Lung (tissue), 12 donors: ENCODE data around the gene HNRNPA2B1. TPM values are rescaled to one million over a fixed set of nuclear protein-coding genes. Genes with fewer than 3 reads are reported as not detected.
"Not testable (repeated sequence)": the region's sequence is repeated elsewhere in the genome, so short reads cannot be mapped to it uniquely, and the experiment has no call there.

Experiments
- ATAC-seq: fragments of 200-7000 bp; cut with Tn5 transposase; one replicate; pipeline ENCODE4 v1.9.1; 2020; ENCODE audit warnings: moderate number of reproducible peaks; ENCODE audit not compliant: insufficient read depth, low FRiP score
- DNase-seq, 3 donors: peaks; one replicate each; pipeline ENCODE4 v3.0.0-alpha.2; 2013 to 2017
- H3K27ac ChIP-seq, 2 donors: one replicate each; pipeline ENCODE4 v1.5.1; 2013; ENCODE audit warnings: mild to moderate bottlenecking in 2 of 2, moderate library complexity in 2 of 2, control low read depth in 1 of 2, inconsistent platforms in 1 of 2, low read depth in 1 of 2, low read length in 1 of 2
- H3K27me3 ChIP-seq, 3 donors: one replicate each; pipeline ENCODE4 v1.5.1; 2013; ENCODE audit warnings: low read length in 2 of 3; ENCODE audit not compliant: control insufficient read depth in 3 of 3, insufficient read depth in 3 of 3
- H3K36me3 ChIP-seq, 4 donors: one replicate each; pipeline ENCODE4 v1.5.1; 2013; ENCODE audit warnings: low read length in 4 of 4, mild to moderate bottlenecking in 1 of 4, moderate library complexity in 1 of 4; ENCODE audit not compliant: control insufficient read depth in 4 of 4, insufficient read depth in 4 of 4
- H3K4me1 ChIP-seq, 5 donors: one replicate each; pipeline ENCODE4 v1.5.1; 2013; ENCODE audit warnings: low read length in 5 of 5, mild to moderate bottlenecking in 2 of 5, moderate library complexity in 1 of 5; ENCODE audit not compliant: control insufficient read depth in 5 of 5, insufficient read depth in 5 of 5
- H3K4me3 ChIP-seq: one replicate; pipeline ENCODE4 v1.5.1; 2013; ENCODE audit warnings: mild to moderate bottlenecking, control low read depth, moderate library complexity
- H3K9ac ChIP-seq, 2 donors: one replicate each; pipeline ENCODE4 v1.5.1; 2013; ENCODE audit warnings: low read length in 2 of 2, control low read depth in 1 of 2; ENCODE audit not compliant: insufficient read depth in 1 of 2
- H3K9me3 ChIP-seq, 4 donors: one replicate each; pipeline ENCODE4 v1.5.1; 2013; ENCODE audit warnings: low read length in 3 of 4, mild to moderate bottlenecking in 1 of 4, moderate library complexity in 1 of 4; ENCODE audit not compliant: control insufficient read depth in 4 of 4, insufficient read depth in 3 of 4
- CTCF ChIP-seq: IDR thresholded peaks from 2 replicates; pipeline ENCODE4 v1.5.1; 2012; ENCODE audit warnings: mild to moderate bottlenecking; ENCODE audit errors: control extremely low read depth, extremely low read depth
- WGBS, 2 donors: extraction: QIAGEN DNeasy Blood & Tissue Kit; methylation state at CpG; one replicate each; pipeline ENCODE4 v1.1.7; 2013; 5-methylcytosine and 5-hydroxymethylcytosine counted together
- polyA plus RNA-seq, 2 donors: library from polyadenylated mRNA; stranded (reverse); fragments of 200-250 nt; gene quantifications; one replicate each; pipeline ENCODE4 v1.2.1, GENCODE V29; 2013
- total RNA-seq, 2 donors: library from RNA; depleted of rRNA in 1 of 2; stranded (reverse); fragments of >200 nt in 1 of 2; gene quantifications; one replicate each; pipeline ENCODE4 v1.2.1, GENCODE V29; 2014 to 2021
- donor health status: control.
- donor health status: control.
- donor health status: Bipolar disorder and iron deficiency.
- donor health status: healthy.
- donor health status: DM: yes; HTN: yes; CAD: no.

Gene HNRNPA2B1
- total and polyA plus RNA-seq, 4 donors, result 363 to 572 (median 482) TPM

DNA sequence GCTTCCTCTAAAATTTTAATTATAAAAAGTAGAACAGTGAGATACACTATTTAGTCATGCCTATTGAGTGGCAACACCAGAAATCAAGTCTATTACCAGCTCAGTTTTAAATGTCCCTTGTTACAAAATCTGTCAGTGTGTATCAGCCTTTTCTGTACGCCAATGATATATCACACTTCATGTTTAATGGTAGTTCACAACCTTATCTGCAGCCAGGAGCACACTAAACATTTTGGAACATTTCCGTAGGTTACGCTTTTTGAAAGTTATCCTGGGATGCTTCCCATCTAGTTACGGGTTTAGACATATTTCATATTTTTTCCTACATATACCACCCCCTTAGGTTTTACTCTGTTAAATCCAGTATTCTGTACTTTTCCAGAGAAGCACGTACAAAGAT is 5.4 kb downstream of the HNRNPA2B1 start:
- TF ChIP-seq CTCF, result no peak
- peak overlapping the region in 1 of 2 donors; percentile 14 for H3K9ac ChIP-seq
- no peak overlapping the region for H3K27ac ChIP-seq
- no peaks in the 10 kb centered on the region for H3K27me3 ChIP-seq
- 80 to 87% methylated on average over 5 of the region's 5 CpGs for WGBS, 2 donors
- H3K4me1 ChIP-seq, result peaks cover 6 to 37% (median 14%) of the 10 kb centered on the region in 5 donors
- H3K4me3 ChIP-seq, result no peak overlapping the region
- DNase-seq (no peak), ATAC-seq (no peak)
- H3K9me3 ChIP-seq, result no peaks in the 10 kb centered on the region
- peaks cover 16 to 77% (median 60%) of the 10 kb centered on the region in 4 donors for H3K36me3 ChIP-seq

DNA sequence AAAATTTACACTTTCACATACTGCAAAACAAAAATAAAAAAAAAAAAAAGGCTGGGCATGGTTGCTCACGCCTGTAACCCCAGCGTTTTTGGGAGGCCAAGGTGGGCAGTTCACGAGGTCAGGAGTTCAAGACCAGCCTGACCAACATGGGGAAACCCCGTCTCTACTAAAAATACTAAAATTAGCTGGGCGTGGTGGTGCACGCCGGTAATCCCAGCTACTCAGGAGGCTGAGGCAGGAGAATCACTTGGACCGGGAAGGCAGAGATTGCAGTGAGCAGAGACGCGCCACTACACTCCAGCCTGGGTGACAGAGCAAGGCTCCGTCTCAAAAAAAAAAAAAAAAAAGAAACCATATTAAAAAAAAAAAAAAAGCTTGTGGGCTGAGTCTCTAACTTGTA is 5.8 kb downstream of the HNRNPA2B1 start:
- Histone ChIP-seq H3K4me1 (peaks cover 6 to 37% (median 14%) of the 10 kb centered on the region in 5 donors), H3K36me3 (peaks cover 16 to 77% (median 62%) of the 10 kb centered on the region in 4 donors)
- not testable (repeated sequence) for ATAC-seq, H3K9ac ChIP-seq, H3K27ac ChIP-seq, H3K27me3 ChIP-seq, H3K4me3 ChIP-seq, H3K9me3 ChIP-seq, DNase-seq
- 61 to 70% methylated on average over 11 of the region's 11 CpGs for WGBS, 2 donors

DNA sequence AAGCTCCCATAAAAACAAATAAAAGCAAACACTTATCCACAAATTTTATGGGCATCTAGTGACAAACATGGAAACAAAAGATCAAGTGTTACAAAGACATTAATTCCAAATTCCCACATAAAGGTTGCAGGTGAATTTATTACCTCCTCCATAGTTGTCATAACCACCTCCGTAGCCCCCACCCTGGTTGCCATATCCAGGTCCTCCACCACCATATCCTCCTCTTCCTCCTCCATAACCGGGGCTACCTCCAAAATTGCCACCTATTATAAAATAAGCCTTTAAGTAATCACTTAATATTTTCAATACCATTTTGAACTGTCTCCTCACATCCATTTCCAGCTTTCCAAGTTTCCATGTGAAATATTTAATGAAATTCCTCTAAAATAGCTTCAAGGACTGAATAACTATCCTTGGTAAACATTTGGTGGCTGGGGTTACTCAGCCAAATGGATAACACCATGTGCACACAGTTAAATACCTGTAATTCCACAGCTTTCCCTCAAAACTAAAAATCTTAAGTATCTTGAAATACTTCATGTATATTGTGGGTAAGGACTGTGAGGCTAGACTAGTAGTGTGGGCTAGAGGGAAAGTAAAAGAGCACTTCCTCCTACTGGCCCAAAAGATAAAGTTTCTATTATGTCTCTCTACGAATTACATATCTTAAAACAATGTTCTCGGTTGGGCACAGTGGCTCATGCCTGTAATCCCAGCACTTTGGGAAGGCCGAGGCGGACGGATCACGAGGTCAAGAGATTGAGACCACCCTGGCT is 6.9 kb downstream of the HNRNPA2B1 start:
- peaks cover 6 to 37% (median 14%) of the 10 kb centered on the region in 5 donors for H3K4me1 ChIP-seq
- DNase-seq (no peak), ATAC-seq (no peak)
- H3K27me3 ChIP-seq, result no peaks in the 10 kb centered on the region
- 65 to 71% methylated on average over 8 of the region's 8 CpGs for WGBS, 2 donors
- no peak for TF ChIP-seq CTCF
- H3K36me3 ChIP-seq, result peaks cover 18 to 86% (median 66%) of the 10 kb centered on the region in 4 donors
- no peak overlapping the region for H3K4me3 ChIP-seq
- H3K9ac ChIP-seq, result no peak overlapping the region
- no peaks in the 10 kb centered on the region for H3K9me3 ChIP-seq
- no peak overlapping the region for H3K27ac ChIP-seq

- WGBS, 2 donors, result 53 to 56% methylated on average over 3 of the region's 3 CpGs
- no peak overlapping the region for H3K27ac ChIP-seq
- DNase-seq (no peak), ATAC-seq (no peak)
- peaks cover 24 to 89% (median 72%) of the 10 kb centered on the region in 4 donors for H3K36me3 ChIP-seq
- H3K9me3 ChIP-seq, result no peaks in the 10 kb centered on the region
- no peak overlapping the region for H3K4me3 ChIP-seq
- no peak overlapping the region for H3K9ac ChIP-seq
- no peaks in the 10 kb centered on the region for H3K27me3 ChIP-seq
- no peak for TF ChIP-seq CTCF
- H3K4me1 ChIP-seq, result peaks cover 8 to 40% (median 11%) of the 10 kb centered on the region in 5 donors
These were observed 8.0 kb downstream of the HNRNPA2B1 start for GRCh38 chr7:26192485-26193087.
